B cell (primary cell): ENCODE data around the gene RAB22A. TPM values are rescaled to one million over a fixed set of nuclear protein-coding genes. Genes with fewer than 3 reads are reported as not detected.

Experiments
- ATAC-seq: fragments of 200-7000 bp; cut with Tn5 transposase; one replicate; pipeline ENCODE4 v1.10.0; 2021; ENCODE audit warnings: low read depth, mild to moderate bottlenecking, moderate number of reproducible peaks, moderate library complexity
- CTCF ChIA-PET: fragments of 350-600 bp; sonication (Branson Sonifier 250); formaldehyde crosslinking; loops from one replicate; lab custom pipeline; 2021; ENCODE audit warnings: antibody characterized with exemption, inconsistent platforms; lab: Charles Lee
- POLR2A ChIA-PET: fragments of 350-600 bp; sonication (Branson Sonifier 250); formaldehyde crosslinking; loops from one replicate; lab custom pipeline; 2021; ENCODE audit warnings: antibody characterized with exemption; lab: Charles Lee
- DNase-seq: peaks from one replicate; pipeline ENCODE4 v3.0.0; 2013
- H2AFZ ChIP-seq: 2 replicates; pipeline ENCODE4 v1.6.1; 2012; ENCODE audit warnings: mild to moderate bottlenecking, low read depth, low read length; ENCODE audit not compliant: insufficient read depth, poor library complexity, severe bottlenecking
- H3K27ac ChIP-seq, 2 donors: 1 replicate in 1 of 2; 2 replicates in 1 of 2; pipeline ENCODE4 v1.5.1; 2012 to 2013; ENCODE audit warnings: low read length in 2 of 2, mild to moderate bottlenecking in 2 of 2, moderate library complexity in 1 of 2
- H3K27me3 ChIP-seq, 4 experiments: fragments of 200-600 bp in 1 of 4; sonication (generic) in 1 of 4; replicated peaks in 1 of 4; 1 replicate in 2 of 4; 2 replicates in 2 of 4; pipeline versions ENCODE4 v1.6.1 to v1.7.0; 2013 to 2016; ENCODE audit warnings: low read length in 3 of 4, mild to moderate bottlenecking in 2 of 4, mixed read lengths in 1 of 4, moderate library complexity in 1 of 4; ENCODE audit not compliant: insufficient read depth in 4 of 4, control insufficient read depth in 3 of 4; ENCODE audit errors: control extremely low read depth in 1 of 4
- H3K36me3 ChIP-seq, 2 experiments: replicated peaks in 1 of 2; 1 replicate in 1 of 2; 2 replicates in 1 of 2; pipeline versions ENCODE4 v1.6.1 to v1.7.1; 2013; ENCODE audit warnings: low read length in 1 of 2; ENCODE audit not compliant: insufficient read depth in 2 of 2, control insufficient read depth in 1 of 2; ENCODE audit errors: control extremely low read depth in 1 of 2, extremely low read depth in 1 of 2
- H3K4me1 ChIP-seq, 2 donors: fragments of 200-600 bp in 1 of 2; sonication (generic) in 1 of 2; 1 replicate in 1 of 2; 2 replicates in 1 of 2; pipeline versions ENCODE4 v1.5.1 to v1.6.1; 2013 to 2017; ENCODE audit warnings: low read length in 2 of 2; ENCODE audit not compliant: control insufficient read depth in 2 of 2, insufficient read depth in 2 of 2
- H3K4me2 ChIP-seq: replicated peaks from 2 replicates; pipeline ENCODE3; 2012; ENCODE audit warnings: mild to moderate bottlenecking, low read depth, low read length; ENCODE audit not compliant: poor library complexity, severe bottlenecking
- H3K4me3 ChIP-seq, 5 experiments: fragments of 200-600 bp in 1 of 5; sonication (generic) in 1 of 5; 1 replicate in 3 of 5; 2 replicates in 2 of 5; pipeline versions ENCODE4 v1.5.1 to v1.7.0; 2011 to 2016; ENCODE audit warnings: low read length in 4 of 5, mild to moderate bottlenecking in 4 of 5, low read depth in 2 of 5, control low read depth in 1 of 5, moderate library complexity in 1 of 5; ENCODE audit not compliant: insufficient read depth in 1 of 5; ENCODE audit errors: control extremely low read depth in 1 of 5, extremely low read depth in 1 of 5
- H3K79me2 ChIP-seq: fragments of 200-600 bp; sonication (generic); one replicate; pipeline ENCODE4 v1.6.0; 2016; ENCODE audit warnings: low read length; ENCODE audit not compliant: control insufficient read depth, insufficient read depth
- H3K9ac ChIP-seq: fragments of 200-600 bp; sonication (generic); 2 replicates; pipeline ENCODE4 v1.6.1; 2017; ENCODE audit warnings: mild to moderate bottlenecking, low read length, moderate library complexity
- H3K9me3 ChIP-seq, 3 donors: one replicate each; pipeline versions ENCODE4 v1.6.1 to v1.7.1; 2013; ENCODE audit warnings: low read length in 2 of 3; ENCODE audit not compliant: control insufficient read depth in 2 of 3, insufficient read depth in 1 of 3; ENCODE audit errors: control extremely low read depth in 1 of 3
- H4K20me1 ChIP-seq: 2 replicates; pipeline ENCODE4 v1.6.0; 2012; ENCODE audit warnings: mild to moderate bottlenecking, low read length; ENCODE audit not compliant: insufficient read depth, control insufficient read depth, poor library complexity, severe bottlenecking
- H3K27ac Mint-ChIP-seq: one replicate; pipeline ENCODE4 v1.8.0; 2021; ENCODE audit warnings: mixed read lengths
- H3K27me3 Mint-ChIP-seq: one replicate; pipeline ENCODE4 v1.8.0; 2021; ENCODE audit warnings: mixed read lengths
- H3K4me1 Mint-ChIP-seq: one replicate; pipeline ENCODE4 v1.8.0; 2021; ENCODE audit warnings: mixed read lengths
- H3K4me3 Mint-ChIP-seq: one replicate; pipeline ENCODE4 v1.8.0; 2021; ENCODE audit warnings: mixed read lengths
- H3K9me3 Mint-ChIP-seq: one replicate; pipeline ENCODE4 v1.8.0; 2022; ENCODE audit warnings: mixed read lengths; ENCODE audit not compliant: insufficient read depth
- CTCF ChIP-seq: fragments of 200-600 bp; IDR thresholded peaks from one replicate; pipeline ENCODE4 v1.8.0; 2022; ENCODE audit warnings: antibody characterized with exemption, mild to moderate bottlenecking
- EZH2 ChIP-seq: IDR thresholded peaks from 2 replicates; pipeline ENCODE4 v1.6.1; 2012; ENCODE audit warnings: borderline replicate concordance, low read depth, mild to moderate bottlenecking, moderate library complexity, low read length; ENCODE audit not compliant: insufficient read depth, poor library complexity, severe bottlenecking
- WGBS: methylation state at CpG from one replicate; pipeline ENCODE4 v1.1.5; 2013; ENCODE audit warnings: missing lambda C conversion rate; ENCODE audit not compliant: insufficient coverage; 5-methylcytosine and 5-hydroxymethylcytosine counted together
- intact Hi-C: fragments of 100-400 bp; cut with micrococcal nuclease; formaldehyde crosslinking; loops from one replicate; pipeline ENCODE4 v1.10.0; 2022
- polyA plus RNA-seq: library from polyadenylated mRNA; depleted of rRNA; stranded (reverse); fragments of >200 nt; gene quantifications from 2 replicates; pipeline ENCODE4 v1.2.3, GENCODE V29; 2012
- total RNA-seq, 2 donors: library from RNA; stranded (reverse); fragments of 120-200 nt in 1 of 2; gene quantifications; 1 replicate in 1 of 2; 2 replicates in 1 of 2; pipeline versions ENCODE4 v1.2.3 to v1.2.4, GENCODE V29; 2013 to 2022

RAB22A gene
- total and polyA plus RNA-seq, 2 donors (not counting 1 experiment from before 2014, with no cell fraction given) = 7.5 to 21.1 TPM

GRCh38 chr20:58344741-58345140 is 35.2 kb downstream of the RAB22A start:
- Histone ChIP-seq H3K27me3 (no peaks in the 10 kb centered on the region), H3K36me3 (peaks cover 6 to 35% of the 10 kb centered on the region in 2 experiments), H3K4me2 (no peak overlapping the region), H3K9ac (no peak overlapping the region), H3K27ac (no peak overlapping the region), H3K79me2 (peaks cover 17% of the 10 kb centered on the region), H3K4me3 (no peak overlapping the region), H4K20me1 (peaks cover 47% of the 10 kb centered on the region), H3K9me3 (no peaks in the 10 kb centered on the region), H3K4me1 (no peaks in the 10 kb centered on the region), H2AFZ (no peak overlapping the region)
- DNase-seq (no peak), ATAC-seq (no peak)
- H3K9me3 Mint-ChIP-seq = no peaks in the 10 kb centered on the region
- 100% methylated on average over 2 of the region's 4 CpGs for WGBS
- H3K27me3 Mint-ChIP-seq = no peaks in the 10 kb centered on the region
- CTCF ChIA-PET = no interaction called here
- TF ChIP-seq CTCF (no peak), EZH2 (no peak)
- POLR2A ChIA-PET = no interaction called here
- no peak overlapping the region for H3K4me3 Mint-ChIP-seq
- peaks cover 2% of the 10 kb centered on the region for H3K4me1 Mint-ChIP-seq
- H3K27ac Mint-ChIP-seq = no peak overlapping the region
- intact Hi-C loops = no loop called here

GRCh38 chr20:58349570-58349969 is 40.1 kb downstream of the RAB22A start:
- Histone ChIP-seq H3K9me3 (no peaks in the 10 kb centered on the region), H3K4me3 (no peak overlapping the region), H3K9ac (no peak overlapping the region), H3K4me2 (no peak overlapping the region), H3K27me3 (no peaks in the 10 kb centered on the region), H3K4me1 (no peaks in the 10 kb centered on the region), H3K36me3 (peaks cover 6 to 40% of the 10 kb centered on the region in 2 experiments), H2AFZ (no peak overlapping the region), H3K79me2 (no peaks in the 10 kb centered on the region), H3K27ac (no peak overlapping the region), H4K20me1 (peaks cover 18% of the 10 kb centered on the region)
- ChIA-PET POLR2A (no interaction called here), CTCF (no interaction called here)
- Mint-ChIP-seq H3K4me3 (no peak overlapping the region), H3K9me3 (no peaks in the 10 kb centered on the region), H3K4me1 (no peaks in the 10 kb centered on the region), H3K27ac (no peak overlapping the region), H3K27me3 (no peaks in the 10 kb centered on the region)
- 87% methylated on average over 3 of the region's 3 CpGs for WGBS
- TF ChIP-seq EZH2 (no peak), CTCF (no peak)
- ATAC-seq = no peak
- DNase-seq = no peak
- intact Hi-C loops = no loop called here
